Fibroblast of lung (primary cell): Measurements from ENCODE around the gene TMEM131.

Source experiments
- EZH2 ChIP-seq: IDR thresholded peaks from 2 replicates; pipeline ENCODE4 v1.5.1; 2012; ENCODE audit warnings: low read length, control low read depth, mild to moderate bottlenecking; ENCODE audit errors: missing control alignments
- TF ChIP-seq, protein P1 (sequence below), 2 donors: IDR thresholded peaks in 1 of 2; conservative IDR thresholded peaks in 1 of 2; 1 replicate in 1 of 2; 2 replicates in 1 of 2; pipeline ENCODE4 v1.5.1; 2011 to 2012; ENCODE audit warnings: low read length in 2 of 2, control low read depth in 1 of 2, inconsistent platforms in 1 of 2, low read depth in 1 of 2, mild to moderate bottlenecking in 1 of 2

DNA sequence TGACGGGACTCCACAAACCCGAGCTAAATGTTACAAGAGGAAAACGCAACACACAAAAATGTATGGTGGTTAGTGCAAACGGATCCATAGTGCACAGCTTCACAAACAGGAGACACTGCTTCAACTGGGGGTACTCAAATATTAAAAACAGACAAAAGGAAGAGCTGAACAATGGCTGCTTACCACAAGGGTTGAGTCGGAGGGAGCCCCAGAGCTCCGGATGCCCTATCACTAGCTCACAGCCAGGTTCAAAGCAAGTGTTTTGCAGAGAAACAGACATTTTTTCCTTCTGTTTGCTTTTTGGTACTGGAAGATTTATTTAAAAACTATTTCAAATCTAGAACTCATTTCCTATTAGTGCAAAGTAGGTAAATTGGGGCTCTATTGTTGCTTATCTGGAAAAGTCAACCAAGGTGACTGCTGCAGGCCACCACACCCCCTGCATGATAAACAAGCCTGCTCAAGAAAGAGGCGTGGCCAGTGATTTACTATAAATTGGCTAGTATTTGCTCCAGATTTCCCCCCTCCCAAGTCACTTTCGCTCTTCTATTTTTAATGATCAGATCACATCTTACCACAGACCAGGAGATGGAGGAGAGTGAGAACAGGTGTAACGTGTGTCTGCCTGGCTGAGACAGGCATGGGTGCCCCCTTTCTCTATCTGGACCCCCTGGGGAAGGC, 235.9 kb downstream of the TMEM131 start:
- TF ChIP-seq, protein P1, sequence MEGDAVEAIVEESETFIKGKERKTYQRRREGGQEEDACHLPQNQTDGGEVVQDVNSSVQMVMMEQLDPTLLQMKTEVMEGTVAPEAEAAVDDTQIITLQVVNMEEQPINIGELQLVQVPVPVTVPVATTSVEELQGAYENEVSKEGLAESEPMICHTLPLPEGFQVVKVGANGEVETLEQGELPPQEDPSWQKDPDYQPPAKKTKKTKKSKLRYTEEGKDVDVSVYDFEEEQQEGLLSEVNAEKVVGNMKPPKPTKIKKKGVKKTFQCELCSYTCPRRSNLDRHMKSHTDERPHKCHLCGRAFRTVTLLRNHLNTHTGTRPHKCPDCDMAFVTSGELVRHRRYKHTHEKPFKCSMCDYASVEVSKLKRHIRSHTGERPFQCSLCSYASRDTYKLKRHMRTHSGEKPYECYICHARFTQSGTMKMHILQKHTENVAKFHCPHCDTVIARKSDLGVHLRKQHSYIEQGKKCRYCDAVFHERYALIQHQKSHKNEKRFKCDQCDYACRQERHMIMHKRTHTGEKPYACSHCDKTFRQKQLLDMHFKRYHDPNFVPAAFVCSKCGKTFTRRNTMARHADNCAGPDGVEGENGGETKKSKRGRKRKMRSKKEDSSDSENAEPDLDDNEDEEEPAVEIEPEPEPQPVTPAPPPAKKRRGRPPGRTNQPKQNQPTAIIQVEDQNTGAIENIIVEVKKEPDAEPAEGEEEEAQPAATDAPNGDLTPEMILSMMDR (conservative IDR thresholded peaks at IDR 0.05 in 1 of 2, IDR thresholded peaks at IDR 0.05 in 1 of 2; ENCODE audit: low read depth in 1 of 2, low read length in 2 of 2) = no peak
- TF ChIP-seq EZH2 = no peak
